ENCODE measurements around the gene TOP1.

TOP1 gene

DNA sequence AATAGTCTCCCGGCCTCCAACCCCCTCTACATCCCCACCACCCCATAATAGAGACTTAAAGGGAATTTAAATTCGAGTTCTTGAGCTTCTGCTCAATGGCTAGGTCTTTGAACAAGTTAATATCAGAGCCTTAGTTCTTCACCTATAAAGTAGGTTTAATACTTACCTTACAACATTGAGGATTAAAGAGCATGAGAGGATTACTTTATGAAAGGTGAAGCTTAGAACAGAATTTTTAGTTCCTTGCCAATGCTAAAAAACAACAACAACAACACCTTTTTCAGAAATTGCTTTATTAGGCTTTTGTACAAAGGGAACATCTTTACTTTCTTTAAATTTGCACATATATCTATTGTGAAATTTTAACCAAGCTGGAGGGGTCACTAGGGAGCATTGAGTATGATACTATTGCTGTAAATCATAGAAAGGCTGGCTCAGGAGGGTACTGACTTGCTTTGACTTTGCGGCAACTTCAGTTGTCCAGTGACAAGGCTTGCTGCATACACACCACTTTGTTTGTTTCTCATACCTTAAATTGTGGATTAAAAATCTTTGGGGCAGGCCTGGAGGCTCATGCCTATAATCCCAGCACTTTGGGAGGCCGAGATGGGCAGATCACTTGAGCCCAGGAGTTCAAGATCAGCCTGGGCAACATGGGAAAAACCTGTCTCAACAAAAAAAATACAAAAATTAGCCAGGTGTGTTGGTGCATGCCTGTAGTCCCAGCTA, 9.7 kb downstream of the TOP1 start:
- no peak for DNase-seq

DNA sequence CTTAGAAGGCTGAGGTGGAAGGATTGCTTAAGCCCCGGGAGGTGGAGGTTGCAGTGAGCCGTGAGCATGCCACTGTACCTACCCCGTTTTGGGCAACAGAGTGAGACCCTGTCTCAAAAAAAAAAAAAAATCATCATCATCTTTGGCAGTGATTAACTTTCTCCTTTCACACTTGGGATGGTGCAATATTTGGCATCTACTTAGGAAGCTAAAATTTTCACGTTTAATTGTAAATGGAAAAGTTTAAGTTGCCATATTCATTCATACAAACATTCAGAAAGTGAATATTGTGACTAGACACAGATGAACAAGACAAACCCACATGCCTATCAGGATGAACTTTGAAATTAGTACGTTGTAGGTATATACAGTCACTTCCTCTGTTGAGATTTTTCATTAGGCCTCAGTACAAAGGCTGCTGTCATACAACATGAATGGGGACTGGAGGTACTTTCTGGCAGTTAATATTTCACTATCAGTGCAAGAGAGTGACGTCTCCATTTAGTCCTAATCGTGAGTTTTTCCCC, 10.3 kb downstream of the TOP1 start:
- DNase-seq: no peak

DNA sequence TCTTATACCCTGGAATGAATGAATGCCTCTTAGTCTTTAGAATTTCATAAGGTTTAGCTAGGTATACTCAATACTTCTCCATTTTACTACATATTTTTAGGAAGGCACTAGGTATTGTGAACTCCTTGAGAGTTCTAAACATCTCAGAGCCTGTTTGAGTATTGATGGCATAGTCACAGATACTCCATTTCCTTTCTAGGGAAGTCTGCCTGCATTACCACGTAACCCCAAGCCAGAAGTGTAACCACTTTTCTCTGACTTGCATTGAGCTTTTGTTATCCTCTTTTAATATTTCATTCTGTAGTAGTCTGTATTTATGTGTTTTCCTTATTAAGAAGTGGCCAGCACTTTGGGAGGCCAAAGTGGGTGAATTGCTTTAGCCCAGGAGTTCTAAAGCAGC, 12.2 kb downstream of the TOP1 start:
- no peak for DNase-seq

DNA sequence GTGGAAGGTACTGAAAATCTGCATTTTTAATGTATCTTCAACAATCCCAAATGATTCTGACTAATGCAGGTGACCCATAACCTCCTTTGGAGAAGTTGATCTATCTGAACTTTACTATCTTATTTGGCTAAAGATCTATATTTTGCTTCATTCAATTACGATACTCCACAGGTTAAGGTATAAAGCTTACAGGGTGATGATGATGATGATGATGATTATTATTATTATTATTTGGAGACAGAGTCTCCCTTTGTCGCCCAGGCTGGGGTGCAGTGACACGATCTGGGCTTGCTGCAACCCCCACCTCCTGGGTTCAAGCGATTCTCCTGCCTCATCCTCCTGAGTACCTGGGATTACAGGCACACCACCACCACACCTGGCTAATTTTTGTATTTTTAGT, 13.1 kb downstream of the TOP1 start:
- no peak for DNase-seq

DNA sequence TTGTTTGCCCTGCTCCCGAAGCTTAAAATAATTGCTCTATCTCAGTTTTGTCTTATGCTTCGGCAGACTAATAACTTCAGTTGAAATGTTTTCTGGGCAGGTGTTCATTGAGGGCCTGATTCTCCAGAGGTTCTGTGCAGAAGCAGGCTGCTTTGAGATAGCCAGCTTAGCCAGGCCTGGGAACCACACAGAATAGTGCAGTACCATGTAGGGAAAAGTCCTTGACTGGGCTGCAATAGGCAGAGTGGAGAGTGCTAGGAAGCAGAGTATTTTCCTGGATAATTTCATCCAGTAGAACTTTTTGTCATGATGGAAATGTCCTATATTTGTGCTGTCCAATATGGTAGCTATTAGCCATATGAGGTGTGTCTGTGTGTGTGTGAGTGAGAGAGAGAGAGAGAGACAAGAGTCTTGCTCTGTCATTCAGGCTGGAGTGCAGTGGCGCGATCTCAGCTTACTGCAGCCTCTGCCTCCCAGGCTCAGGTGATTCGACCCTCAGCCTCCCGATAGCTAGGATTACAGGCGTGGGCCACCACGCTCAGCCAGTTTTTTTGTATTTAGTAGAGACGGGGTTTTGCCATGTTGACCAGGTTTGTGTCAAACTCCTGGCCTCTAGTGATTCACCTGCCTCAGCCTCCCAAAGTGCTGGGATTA, 15.9 kb downstream of the TOP1 start:
- DNase-seq: no peak

DNA sequence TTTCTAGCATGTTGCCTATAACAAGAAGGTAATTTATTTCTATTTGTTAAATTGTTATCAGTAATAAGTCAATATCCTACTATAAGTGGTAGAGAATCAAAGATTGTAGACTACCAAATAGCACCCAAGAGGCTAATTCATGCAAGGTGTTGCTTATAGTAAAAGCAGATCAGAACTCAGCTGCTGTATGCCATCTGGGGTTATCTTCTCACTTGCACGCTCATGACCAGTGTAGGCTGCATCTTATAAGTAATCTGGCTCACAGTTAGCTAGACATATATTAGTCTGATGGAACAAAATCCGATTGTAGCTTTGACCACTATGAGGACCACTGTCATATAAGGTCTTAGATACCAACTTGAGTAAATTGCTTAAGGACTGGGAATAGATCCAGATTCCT, 17.0 kb downstream of the TOP1 start:
- no peak for DNase-seq

DNA sequence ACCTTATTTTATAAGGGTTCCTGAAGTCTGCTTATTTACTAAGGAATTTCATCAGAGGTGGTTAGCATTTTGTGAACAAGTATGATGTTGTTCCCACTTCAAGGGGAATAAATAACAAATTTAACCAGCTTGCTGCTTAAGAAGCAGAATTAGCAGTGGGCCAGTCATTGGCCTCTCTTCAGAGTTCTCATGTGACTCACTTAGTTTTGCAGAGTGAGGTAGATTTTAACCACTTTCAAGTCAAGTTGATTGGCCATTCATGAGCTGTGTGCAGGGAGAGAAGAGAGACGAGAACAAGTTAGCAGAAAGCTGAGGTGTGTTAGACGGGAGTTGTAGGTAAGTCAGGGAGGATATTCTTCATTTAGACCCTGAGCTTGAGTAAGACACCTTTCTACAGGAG, 18.1 kb downstream of the TOP1 start:
- DNase-seq: no peak

DNA sequence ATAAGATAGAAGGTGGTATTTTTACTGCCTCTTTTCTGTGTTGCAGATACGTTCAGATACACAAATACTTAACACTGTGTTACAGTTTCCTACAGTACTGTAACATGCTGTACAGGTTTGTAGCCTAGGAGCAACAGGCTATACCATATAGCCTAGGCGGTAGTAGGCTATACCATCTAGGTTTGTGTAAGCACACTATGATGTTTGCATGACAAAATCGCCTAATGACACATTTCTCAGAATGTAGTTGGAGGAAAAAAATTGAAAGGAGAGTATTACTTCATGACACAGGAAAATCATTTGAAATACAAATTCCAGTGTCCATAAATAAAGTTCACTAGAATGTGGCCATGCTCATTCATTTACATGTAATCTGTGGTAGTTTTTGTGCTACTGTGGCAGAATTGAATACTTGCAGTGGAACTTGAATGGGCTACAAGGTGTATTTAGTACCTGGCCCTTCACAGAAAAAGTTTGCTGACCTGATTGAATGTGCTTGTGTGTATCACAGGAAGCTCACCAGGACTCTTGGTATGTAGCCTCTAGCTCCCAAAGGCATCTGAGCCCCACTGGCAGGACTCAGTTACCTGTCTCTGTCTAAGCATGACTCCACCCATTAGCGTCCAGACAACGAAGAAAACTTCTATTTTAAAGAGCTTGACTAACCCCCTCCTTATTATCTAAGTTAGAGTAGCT, 18.8 kb downstream of the TOP1 start:
- no peak for DNase-seq

DNA sequence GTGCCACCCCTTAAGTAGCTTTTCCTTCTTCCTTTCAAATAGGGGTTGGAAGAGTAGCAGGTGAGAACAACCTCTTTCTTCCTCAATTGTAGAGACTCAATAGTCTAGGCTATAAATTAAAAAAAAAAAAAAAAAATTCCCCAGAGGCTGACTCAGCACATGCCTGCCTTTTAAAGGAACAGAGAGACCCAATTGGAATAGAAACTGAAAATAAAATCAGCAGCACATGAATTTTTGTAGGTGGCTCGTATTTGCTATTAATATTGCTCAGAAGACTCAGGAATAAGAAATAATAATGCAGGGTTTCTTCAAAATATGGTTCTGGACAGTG, 19.3 kb downstream of the TOP1 start:
- no peak for DNase-seq

DNA sequence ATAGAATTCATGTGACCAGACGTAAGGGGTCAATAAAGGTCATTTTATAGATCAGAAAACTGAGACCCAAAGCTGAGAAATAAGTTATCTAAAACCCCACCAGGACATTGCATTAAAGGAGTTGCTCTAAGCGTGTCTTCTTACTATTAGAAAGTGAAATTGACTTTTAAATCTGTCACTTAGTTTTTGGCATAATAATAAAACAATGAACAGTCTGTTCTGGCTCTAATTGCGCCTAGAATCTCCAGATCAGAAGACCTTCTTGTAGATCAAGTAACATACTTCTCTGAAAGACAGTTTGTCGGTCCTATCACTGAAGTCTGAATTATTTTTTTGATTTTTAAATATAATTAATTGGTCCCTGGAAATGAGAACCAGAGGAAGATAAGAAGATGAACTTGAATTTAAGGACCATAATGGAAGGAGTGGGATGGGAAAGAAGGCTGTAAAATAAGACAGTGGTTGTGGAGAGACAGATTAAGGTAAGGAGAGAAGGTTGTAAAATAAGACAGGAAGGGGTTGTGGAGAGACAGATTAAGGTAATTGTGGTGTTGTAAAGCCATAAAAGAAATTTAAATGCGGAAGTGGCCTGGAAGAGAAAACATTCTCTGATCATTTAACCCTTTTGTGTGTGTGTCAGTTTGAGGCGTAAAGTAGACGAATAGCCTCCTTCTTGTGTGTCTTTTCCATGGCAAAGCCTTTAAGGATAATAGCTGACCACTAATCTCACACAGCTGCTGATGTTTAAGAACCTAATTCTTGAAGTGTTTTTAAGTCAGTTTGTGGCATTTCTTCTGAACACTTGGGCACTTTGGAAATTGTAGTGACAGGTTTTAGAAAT, 20.1 kb downstream of the TOP1 start:
- DNase-seq: peak; percentile 39

DNA sequence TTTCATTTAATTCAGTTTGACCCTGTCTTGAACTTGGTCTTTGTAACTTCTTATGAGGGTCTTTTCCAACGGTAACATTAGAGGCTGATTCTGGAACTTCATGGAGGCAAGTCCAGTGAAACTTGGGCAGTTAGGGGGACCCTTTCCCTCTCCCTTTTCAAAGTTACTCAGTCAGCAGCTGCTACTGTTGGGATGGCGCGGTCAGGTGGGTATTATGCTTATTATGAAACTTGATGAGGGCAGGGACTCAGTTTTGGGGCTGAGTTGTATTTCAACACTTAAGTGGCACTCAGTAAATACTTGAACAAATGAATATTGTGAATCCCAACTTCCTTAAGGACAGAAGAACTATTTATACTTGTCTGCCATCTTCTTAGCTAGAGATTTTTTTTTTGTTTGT, 20.8 kb downstream of the TOP1 start:
- no peak for DNase-seq

DNA sequence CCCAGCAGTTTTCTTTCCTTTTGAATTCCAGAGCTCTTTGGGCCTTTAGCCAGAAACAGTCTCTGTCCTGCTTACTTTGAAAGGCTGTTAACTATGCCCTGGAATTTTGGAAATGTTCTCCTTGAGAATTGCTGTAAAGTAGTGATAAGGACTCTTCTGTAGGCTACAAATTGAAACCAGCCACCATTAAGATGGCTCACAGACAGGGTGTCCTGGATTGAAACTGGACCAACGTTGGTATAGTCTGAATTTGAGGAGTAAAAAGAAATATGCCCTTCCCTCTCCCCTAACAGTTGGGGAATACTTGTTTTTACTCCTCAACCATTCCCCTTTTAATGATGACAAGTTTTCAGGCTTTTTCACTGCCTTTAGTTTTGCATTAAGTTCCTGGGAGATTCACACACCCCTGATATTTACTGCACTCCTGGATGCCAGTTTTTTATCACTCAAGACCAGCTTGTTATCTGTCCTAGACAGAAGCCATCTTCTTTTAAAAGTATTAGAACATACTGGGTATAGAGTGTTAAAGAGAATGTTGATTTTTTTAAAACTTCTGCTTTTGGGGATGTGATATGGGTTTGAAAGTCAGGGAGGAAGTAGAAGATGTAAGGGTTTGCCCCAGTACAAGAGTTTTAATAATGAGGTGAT, 21.9 kb downstream of the TOP1 start:
- no peak for DNase-seq

DNA sequence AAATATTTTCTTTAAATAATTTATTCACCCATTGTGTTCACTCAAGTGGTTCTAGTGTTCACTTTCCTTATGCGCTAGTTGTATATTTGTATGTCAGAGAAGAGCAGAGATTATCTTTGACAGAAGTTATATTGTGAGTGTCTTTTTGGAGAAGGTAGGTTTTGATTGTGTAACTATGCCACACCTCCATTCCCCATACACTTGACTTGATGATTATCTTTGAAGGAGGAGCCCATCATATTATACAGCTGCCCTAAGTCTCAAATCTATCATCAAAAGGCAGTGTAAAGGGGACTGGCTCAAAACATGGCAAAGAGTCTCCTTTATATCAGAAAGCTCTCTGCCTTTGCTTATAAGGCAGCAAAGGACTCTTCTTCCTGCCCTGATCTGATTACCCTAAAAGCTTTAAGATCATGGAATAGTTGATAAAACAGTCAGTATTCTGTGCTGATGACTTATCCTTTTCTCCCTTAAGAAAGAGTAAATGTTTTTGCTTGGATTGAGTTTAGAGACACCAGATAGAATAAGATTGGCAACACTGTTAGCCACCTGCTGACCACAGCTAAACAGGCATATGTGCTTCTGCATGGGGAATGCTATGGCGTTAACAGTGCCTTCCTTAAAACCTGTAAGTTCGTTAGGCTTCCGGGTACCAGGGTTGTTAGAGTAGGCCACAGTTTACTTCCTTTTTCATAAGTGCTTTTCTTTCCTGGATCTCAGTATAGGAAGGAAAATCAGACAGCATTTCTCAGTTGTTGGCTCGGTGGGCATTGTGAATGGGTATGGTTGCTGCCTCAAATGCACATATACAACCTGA, 22.6 kb downstream of the TOP1 start:
- no peak for DNase-seq

DNA sequence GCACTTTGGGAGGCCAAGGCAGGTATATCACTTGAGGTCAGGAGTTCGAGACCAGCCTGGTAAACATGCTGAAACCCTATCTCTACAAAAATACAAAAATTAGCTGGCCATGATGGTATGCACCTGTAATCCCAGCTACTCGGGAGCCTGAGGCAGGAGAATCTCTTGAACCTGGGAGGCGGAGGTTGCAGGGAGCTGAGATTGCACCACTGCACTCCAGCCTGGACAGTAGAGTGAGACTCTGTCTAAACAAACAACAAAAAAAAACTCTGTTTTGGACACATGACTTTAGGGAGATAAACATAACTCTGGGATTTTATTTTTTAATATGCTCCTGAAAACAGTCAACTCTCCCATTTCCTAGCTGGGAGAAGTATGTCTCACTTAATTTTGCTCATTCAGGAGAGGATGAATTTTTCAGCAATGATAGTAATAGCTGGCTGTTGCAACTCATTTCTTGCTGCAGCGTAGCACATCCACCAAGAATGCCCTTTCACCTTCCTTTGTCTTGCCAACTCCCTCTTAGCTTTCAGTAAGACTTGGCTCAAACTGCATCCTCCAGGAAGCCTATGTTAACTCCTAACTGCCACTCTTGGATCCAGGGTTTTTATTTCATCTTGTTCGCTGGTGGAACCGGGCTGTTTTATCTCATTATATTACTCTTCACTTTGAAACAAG, 24.3 kb downstream of the TOP1 start:
- no peak for DNase-seq

DNA sequence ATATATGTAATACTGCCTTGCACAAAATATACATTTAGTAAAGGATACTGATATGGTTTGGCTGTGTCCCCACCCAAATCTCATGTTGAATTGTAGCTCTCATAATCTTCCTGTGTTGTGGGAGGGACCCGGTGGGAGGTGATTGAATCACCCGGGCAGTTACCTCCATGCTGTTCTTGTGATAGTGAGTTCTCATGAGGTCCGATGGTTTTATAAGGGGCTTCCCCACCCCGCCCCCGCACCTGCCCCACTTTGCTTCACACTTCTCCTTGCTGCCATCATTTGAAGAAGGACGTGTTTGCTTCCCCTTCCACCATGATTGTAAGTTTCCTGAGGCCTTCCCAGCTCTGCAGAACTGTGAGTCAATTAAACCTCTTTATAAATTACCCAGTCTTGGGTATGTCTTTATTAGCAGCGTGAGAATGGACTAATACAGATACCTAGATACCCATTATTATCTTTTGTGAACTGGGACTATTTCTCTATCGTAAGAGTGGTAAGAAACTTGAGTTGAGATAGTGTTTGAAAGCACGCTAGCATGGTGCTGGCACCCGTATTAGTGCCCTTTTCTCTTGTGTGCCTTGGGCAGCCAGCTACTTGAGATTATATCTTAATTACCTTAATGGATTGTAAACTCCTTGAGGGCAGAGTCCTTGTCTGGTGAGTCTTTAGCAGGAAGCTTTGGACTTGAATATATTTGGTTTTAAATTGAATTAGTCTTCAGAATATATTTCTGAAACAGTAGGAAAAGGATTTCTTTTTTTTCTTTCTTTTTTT, 25.6 kb downstream of the TOP1 start:
- DNase-seq: no peak

DNA sequence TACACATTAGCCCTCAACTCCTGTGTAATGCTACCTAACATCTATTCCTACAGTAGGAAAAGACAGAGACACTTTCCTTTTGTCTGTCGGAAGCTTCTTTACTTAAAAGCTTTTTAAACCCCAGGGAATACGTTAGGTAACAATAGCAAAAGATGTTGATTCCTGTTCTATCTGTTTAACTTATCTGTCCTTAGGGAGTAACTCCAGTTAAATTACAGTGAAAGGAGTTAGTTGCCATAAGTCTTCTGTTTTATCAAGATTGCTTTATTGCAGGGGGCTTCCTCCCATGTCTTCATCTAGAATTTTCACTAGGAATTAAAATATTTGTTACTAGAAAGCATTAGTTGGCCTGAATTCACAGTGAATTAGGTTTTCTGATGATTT, 26.2 kb downstream of the TOP1 start:
- DNase-seq: no peak

DNA sequence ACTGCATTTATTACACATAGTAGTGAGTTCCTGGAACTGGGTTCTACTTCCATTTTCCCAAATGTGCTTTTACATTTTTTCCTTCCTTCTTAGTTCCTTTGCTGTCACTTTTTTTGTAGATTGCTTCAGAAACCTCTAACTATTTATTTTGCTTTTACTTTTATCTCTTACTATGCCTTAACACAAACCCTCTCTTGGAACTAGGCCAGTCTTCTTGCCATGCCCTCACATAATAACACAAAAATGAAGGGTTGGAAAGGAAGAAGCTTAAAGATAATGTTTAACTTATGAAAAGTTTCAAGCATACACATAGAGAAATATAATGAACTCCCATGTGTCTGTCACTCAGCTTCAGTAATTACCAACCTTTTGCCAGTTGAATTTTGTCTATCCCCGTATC, 27.1 kb downstream of the TOP1 start:
- no peak for DNase-seq

DNA sequence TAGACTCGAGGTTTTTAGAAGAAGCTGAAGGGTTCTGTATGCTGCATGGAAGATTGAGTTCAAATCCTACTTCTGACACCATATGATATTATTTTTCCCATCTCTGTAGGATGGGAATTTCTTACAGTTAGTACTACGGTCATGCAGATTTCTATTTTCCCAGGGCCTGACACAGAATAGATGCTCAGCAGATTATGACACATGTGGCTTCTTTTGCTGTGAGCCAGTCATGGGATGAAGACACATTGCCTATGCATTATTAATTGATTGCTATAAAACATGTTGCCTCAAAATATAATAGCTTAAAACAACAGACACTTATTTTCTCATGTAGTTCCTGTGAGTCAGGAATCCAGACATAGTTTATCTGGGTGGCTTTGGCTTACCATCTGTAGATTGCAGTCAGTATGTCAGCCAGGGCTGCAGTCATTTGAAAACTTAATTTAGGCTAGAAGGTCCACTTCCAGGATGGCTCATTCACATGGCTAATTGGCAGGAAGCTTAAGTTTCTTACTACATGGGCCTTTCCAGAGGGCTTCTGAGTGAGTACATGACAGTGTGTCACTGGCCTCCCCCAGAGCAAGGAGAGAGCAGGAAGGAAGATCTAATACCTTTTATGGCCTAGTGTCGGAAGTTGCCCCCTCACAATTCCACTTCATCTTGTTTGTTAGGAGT, 29.5 kb downstream of the TOP1 start:
- no peak for DNase-seq

DNA sequence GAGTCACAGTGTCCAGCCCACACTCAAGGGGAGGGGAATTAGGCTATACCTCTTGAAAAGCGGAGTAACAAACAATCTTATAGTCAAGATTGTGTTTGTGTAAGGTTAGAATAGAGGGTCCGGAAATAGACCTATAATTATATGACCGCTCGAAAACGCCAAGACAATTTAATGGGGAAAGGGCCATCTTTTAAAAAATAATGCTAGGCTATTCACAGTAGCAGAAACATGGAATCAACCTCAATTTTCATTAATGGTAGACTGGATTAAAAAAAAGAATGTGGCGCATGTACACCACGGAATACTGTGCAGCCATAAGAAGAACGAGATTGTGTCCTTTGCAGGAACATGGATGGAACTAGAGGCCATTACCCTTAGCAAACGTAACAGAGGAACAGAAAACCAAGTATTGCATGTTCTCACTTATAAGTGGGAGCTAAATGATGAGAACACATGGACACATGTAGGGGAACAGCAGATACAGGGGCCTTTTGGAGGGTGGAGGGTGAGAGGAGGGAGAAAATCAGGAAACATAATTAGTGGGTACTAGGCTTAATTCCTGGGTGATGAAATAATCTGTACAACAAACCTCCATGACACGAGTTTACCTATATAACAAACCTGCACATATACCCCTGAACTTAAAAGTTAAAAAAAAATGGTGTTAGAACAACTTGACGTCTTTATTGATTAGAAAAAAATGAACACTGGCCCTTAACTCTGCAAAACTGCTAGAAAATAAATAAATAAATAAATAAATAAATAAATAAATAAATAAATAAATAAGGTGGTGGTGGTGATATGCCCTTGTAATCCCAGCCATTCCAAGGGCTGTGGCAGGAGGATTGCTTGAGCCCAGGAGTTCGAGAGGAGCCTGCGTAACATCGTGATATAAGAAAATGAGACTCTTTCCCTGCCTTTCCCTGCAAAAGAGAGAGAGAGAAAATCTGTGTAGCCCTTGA, 30.3 kb downstream of the TOP1 start:
- DNase-seq: no peak

Measured in KG1 (cell line).